Neural cell (in vitro differentiated cells): ENCODE data around the gene TMEM187. TPM values are rescaled to one million over a fixed set of nuclear protein-coding genes. Genes with fewer than 3 reads are reported as not detected.
A peak's percentile ranks its signal among the peaks of the same experiment; 100 is the strongest.

Experiments used
- H2AFZ ChIP-seq: fragments of 200-600, 300-800 bp; sonication (generic), shearing (Covaris generic); 2 replicates; pipeline ENCODE4 v1.6.0; 2014; ENCODE audit warnings: low read depth, mild to moderate bottlenecking, antibody characterized with exemption, low read length, moderate library complexity
- H3F3A ChIP-seq: fragments of 200-600 bp; shearing (Covaris generic); 2 replicates; pipeline ENCODE4 v1.6.1; 2016; ENCODE audit warnings: mild to moderate bottlenecking, moderate library complexity, mixed read lengths, antibody characterized with exemption, low read length; ENCODE audit not compliant: insufficient read depth, poor library complexity, severe bottlenecking
- H3K27ac ChIP-seq: fragments of 200-600, 300-800 bp; sonication (generic), shearing (Covaris generic); 2 replicates; pipeline ENCODE4 v1.5.1; 2014; ENCODE audit warnings: mild to moderate bottlenecking, low read length, moderate library complexity
- H3K27me3 ChIP-seq: fragments of 300-800, 200-600 bp; sonication (generic), shearing (Covaris generic); 2 replicates; pipeline ENCODE4 v1.6.0; 2014; ENCODE audit warnings: mild to moderate bottlenecking, low read depth, low read length, moderate library complexity; ENCODE audit not compliant: insufficient read depth
- H3K36me3 ChIP-seq: fragments of 300-800, 200-600 bp; sonication (generic), shearing (Covaris generic); 2 replicates; pipeline ENCODE4 v1.5.1; 2014; ENCODE audit warnings: mild to moderate bottlenecking, antibody characterized with exemption, low read length, moderate library complexity; ENCODE audit not compliant: insufficient read depth
- H3K4me2 ChIP-seq: fragments of 300-800, 200-600 bp; sonication (generic), shearing (Covaris generic); 2 replicates; pipeline ENCODE4 v1.6.0; 2014; ENCODE audit warnings: mild to moderate bottlenecking, low read length
- H3K4me3 ChIP-seq: fragments of 300-800, 200-600 bp; sonication (generic), shearing (Covaris generic); 2 replicates; pipeline ENCODE4 v1.5.1; 2014; ENCODE audit warnings: mild to moderate bottlenecking, low read length, moderate library complexity
- H3K79me2 ChIP-seq: fragments of 200-600 bp; shearing (Covaris generic); replicated peaks from 2 replicates; pipeline ENCODE4 v1.6.0; 2014; ENCODE audit warnings: mild to moderate bottlenecking, low read length, moderate library complexity; ENCODE audit not compliant: insufficient read depth
- H3K9ac ChIP-seq: fragments of 300-800, 200-600 bp; sonication (generic), shearing (Covaris generic); 2 replicates; pipeline ENCODE4 v1.6.1; 2016; ENCODE audit warnings: mild to moderate bottlenecking, low read length, mixed read lengths
- H3K9me2 ChIP-seq: fragments of 200-600 bp; shearing (Covaris generic); 2 replicates; pipeline ENCODE4 v1.6.1; 2016; ENCODE audit warnings: mild to moderate bottlenecking, low read length, mixed read lengths; ENCODE audit not compliant: insufficient read depth
- H3K9me3 ChIP-seq: fragments of 200-600, 300-800 bp; sonication (generic), shearing (Covaris generic); 2 replicates; pipeline ENCODE4 v1.6.1; 2016; ENCODE audit warnings: mild to moderate bottlenecking, mixed run types, low read length, moderate library complexity, mixed read lengths
- H4K20me1 ChIP-seq: fragments of 200-600 bp; shearing (Covaris generic); 2 replicates; pipeline ENCODE4 v1.6.1; 2016; ENCODE audit warnings: mild to moderate bottlenecking, mixed run types; ENCODE audit not compliant: insufficient read depth
- EP300 ChIP-seq: fragments of 450-650 bp; conservative IDR thresholded peaks from 2 replicates; pipeline ENCODE4 v1.6.1; 2014; ENCODE audit warnings: antibody characterized with exemption, mild to moderate bottlenecking, moderate library complexity; ENCODE audit not compliant: poor library complexity, severe bottlenecking
- EZH2 ChIP-seq: fragments of 200-600, 300-800 bp; shearing (Covaris generic), sonication (generic); IDR thresholded peaks from 2 replicates; pipeline ENCODE4 v1.6.1; 2014; ENCODE audit warnings: antibody characterized with exemption, low read length, borderline replicate concordance, mild to moderate bottlenecking; ENCODE audit not compliant: insufficient read depth, poor library complexity, severe bottlenecking
- MXI1 ChIP-seq: fragments of 450-650 bp; conservative IDR thresholded peaks from 2 replicates; pipeline ENCODE4 v1.6.1; 2014; ENCODE audit warnings: antibody characterized with exemption, mild to moderate bottlenecking; ENCODE audit not compliant: poor library complexity, severe bottlenecking
- POLR2AphosphoS5 ChIP-seq: IDR thresholded peaks from 2 replicates; pipeline ENCODE4 v1.6.1; 2012
- RAD21 ChIP-seq: fragments of 450-650 bp; conservative IDR thresholded peaks from 2 replicates; pipeline ENCODE4 v1.6.1; 2014; ENCODE audit warnings: antibody characterized with exemption, mild to moderate bottlenecking, moderate library complexity
- SMC3 ChIP-seq: fragments of 450-650 bp; conservative IDR thresholded peaks from 2 replicates; pipeline ENCODE4 v1.6.1; 2014; ENCODE audit warnings: antibody characterized with exemption, mild to moderate bottlenecking, moderate library complexity; ENCODE audit not compliant: poor library complexity
- TAF1 ChIP-seq: IDR thresholded peaks from 2 replicates; pipeline ENCODE4 v1.6.1; 2012; ENCODE audit warnings: low read depth
- polyA plus RNA-seq: library from polyadenylated mRNA; depleted of rRNA; stranded (reverse); fragments of >200 nt; gene quantifications from 2 replicates; pipeline ENCODE4 v1.2.3, GENCODE V29; 2014
- TF ChIP-seq, protein P1 (sequence below): IDR thresholded peaks from 2 replicates; pipeline ENCODE4 v1.6.1; 2012; ENCODE audit warnings: borderline replicate concordance
- TF ChIP-seq, protein P2 (sequence below): fragments of 450-650 bp; IDR thresholded peaks from 2 replicates; pipeline ENCODE4 v1.5.1; 2014; ENCODE audit warnings: antibody characterized with exemption, mild to moderate bottlenecking, moderate library complexity; ENCODE audit not compliant: poor library complexity, severe bottlenecking

Gene TMEM187
- polyA plus RNA-seq, 1 donor from 2014 or later: 5.2 TPM

DNA sequence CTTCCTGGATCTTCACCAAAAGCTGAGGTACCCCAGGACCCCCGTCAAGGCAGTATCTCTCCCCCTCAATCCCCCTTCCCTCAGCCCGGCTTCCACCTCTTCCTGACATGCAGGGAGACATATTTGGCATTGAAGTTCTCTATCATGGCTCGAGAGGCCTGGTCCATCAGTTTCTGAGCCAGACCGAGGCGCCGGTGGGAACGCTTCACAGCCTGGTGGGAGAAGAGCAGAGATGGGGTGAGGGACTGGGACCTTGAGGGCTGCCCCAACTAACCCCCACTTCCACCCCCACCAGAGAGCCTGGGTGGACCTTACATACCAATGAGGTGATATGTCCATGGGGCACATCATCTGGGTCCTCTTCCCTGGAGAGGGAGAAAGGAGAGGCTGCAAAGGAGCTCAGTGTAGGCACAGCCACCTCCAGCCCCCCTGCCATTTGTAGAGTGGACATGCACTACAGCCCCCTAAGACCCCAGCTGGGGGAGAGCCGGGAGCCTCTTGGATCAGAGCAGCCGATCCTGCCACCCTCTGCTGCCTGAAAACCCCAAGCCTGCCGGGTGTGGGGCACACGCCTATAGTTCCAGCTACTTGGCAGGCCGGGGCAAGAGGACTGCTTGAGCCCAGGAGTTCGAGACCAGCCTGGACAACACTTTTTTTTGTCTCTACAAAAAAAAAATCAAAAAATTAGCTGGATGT, 40.2 kb upstream of the TMEM187 start:
- no peak overlapping the region for H3K27ac ChIP-seq
- no peak overlapping the region for H3K4me2 ChIP-seq
- H2AFZ ChIP-seq: no peak overlapping the region
- no peaks in the 10 kb centered on the region for H3K9me2 ChIP-seq
- no peaks in the 10 kb centered on the region for H3K36me3 ChIP-seq
- H4K20me1 ChIP-seq: no peaks in the 10 kb centered on the region
- TF ChIP-seq, protein P1, sequence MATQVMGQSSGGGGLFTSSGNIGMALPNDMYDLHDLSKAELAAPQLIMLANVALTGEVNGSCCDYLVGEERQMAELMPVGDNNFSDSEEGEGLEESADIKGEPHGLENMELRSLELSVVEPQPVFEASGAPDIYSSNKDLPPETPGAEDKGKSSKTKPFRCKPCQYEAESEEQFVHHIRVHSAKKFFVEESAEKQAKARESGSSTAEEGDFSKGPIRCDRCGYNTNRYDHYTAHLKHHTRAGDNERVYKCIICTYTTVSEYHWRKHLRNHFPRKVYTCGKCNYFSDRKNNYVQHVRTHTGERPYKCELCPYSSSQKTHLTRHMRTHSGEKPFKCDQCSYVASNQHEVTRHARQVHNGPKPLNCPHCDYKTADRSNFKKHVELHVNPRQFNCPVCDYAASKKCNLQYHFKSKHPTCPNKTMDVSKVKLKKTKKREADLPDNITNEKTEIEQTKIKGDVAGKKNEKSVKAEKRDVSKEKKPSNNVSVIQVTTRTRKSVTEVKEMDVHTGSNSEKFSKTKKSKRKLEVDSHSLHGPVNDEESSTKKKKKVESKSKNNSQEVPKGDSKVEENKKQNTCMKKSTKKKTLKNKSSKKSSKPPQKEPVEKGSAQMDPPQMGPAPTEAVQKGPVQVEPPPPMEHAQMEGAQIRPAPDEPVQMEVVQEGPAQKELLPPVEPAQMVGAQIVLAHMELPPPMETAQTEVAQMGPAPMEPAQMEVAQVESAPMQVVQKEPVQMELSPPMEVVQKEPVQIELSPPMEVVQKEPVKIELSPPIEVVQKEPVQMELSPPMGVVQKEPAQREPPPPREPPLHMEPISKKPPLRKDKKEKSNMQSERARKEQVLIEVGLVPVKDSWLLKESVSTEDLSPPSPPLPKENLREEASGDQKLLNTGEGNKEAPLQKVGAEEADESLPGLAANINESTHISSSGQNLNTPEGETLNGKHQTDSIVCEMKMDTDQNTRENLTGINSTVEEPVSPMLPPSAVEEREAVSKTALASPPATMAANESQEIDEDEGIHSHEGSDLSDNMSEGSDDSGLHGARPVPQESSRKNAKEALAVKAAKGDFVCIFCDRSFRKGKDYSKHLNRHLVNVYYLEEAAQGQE: no peak
- no peak for TF ChIP-seq TAF1
- TF ChIP-seq EZH2: no peak
- no peak for TF ChIP-seq RAD21
- no peak for TF ChIP-seq SMC3
- TF ChIP-seq POLR2AphosphoS5: no peak
- TF ChIP-seq MXI1: no peak
- no peak for TF ChIP-seq EP300
- TF ChIP-seq, protein P2, sequence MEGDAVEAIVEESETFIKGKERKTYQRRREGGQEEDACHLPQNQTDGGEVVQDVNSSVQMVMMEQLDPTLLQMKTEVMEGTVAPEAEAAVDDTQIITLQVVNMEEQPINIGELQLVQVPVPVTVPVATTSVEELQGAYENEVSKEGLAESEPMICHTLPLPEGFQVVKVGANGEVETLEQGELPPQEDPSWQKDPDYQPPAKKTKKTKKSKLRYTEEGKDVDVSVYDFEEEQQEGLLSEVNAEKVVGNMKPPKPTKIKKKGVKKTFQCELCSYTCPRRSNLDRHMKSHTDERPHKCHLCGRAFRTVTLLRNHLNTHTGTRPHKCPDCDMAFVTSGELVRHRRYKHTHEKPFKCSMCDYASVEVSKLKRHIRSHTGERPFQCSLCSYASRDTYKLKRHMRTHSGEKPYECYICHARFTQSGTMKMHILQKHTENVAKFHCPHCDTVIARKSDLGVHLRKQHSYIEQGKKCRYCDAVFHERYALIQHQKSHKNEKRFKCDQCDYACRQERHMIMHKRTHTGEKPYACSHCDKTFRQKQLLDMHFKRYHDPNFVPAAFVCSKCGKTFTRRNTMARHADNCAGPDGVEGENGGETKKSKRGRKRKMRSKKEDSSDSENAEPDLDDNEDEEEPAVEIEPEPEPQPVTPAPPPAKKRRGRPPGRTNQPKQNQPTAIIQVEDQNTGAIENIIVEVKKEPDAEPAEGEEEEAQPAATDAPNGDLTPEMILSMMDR: no peak
- no peaks in the 10 kb centered on the region for H3K9me3 ChIP-seq
- H3K4me3 ChIP-seq: no peak overlapping the region
- H3K9ac ChIP-seq: no peak overlapping the region
- no peaks in the 10 kb centered on the region for H3K27me3 ChIP-seq
- no peaks in the 10 kb centered on the region for H3F3A ChIP-seq
- no peaks in the 10 kb centered on the region for H3K79me2 ChIP-seq

DNA sequence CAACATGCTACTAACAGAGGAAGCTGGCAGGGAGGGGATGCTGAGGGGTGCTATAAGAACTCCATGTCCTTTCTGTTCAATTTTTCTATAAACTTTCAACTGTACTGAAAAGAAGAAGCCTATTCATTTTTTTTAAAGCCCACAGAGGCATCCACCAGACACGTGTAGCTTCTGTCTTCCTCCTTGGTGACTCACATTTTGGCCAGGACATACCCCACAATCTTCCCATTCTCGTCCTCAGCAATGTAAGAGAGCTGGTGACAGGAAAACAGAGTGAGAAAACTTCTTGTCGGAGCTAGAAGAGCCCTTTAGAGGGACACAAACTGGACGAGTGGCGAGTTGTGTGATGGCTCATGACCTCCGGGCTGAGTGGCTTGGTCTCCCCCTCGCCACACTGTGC, 38.8 kb upstream of the TMEM187 start:
- Histone ChIP-seq H3K27ac (no peak overlapping the region), H3F3A (no peaks in the 10 kb centered on the region), H3K9me2 (no peaks in the 10 kb centered on the region), H3K9ac (peak overlapping the region; percentile 70), H3K27me3 (no peaks in the 10 kb centered on the region), H3K79me2 (no peaks in the 10 kb centered on the region), H3K4me3 (peak overlapping the region; percentile 73), H4K20me1 (no peaks in the 10 kb centered on the region), H2AFZ (no peak overlapping the region), H3K4me2 (no peak overlapping the region), H3K36me3 (no peaks in the 10 kb centered on the region), H3K9me3 (no peaks in the 10 kb centered on the region)
- TF ChIP-seq, protein P1: no peak
- TF ChIP-seq EP300: no peak
- no peak for TF ChIP-seq SMC3
- no peak for TF ChIP-seq EZH2
- TF ChIP-seq MXI1: no peak
- TF ChIP-seq, protein P2: no peak
